Adrenal gland (tissue), 19 donors: Measurements from ENCODE around the gene FLVCR1. TPM values are rescaled to one million over a fixed set of nuclear protein-coding genes. Genes with fewer than 3 reads are reported as not detected.
A peak's percentile ranks its signal among the peaks of the same experiment; 100 is the strongest.

Source experiments
- DNase-seq, 7 donors: peaks; one replicate each; pipeline ENCODE4 v3.0.0-alpha.2; 2019 to 2020
- H3K27ac ChIP-seq, 5 donors: fragments of 200-600 bp; sonication (generic) in 4 of 5; 1 replicate in 3 of 5; 2 replicates in 2 of 5; pipeline versions ENCODE4 v1.5.1 to v1.8.0; 2016 to 2020; ENCODE audit warnings: mild to moderate bottlenecking in 1 of 5
- H3K27me3 ChIP-seq: fragments of 200-600 bp; 2 replicates; pipeline ENCODE4 v1.8.0; 2021
- H3K36me3 ChIP-seq, 2 donors: fragments of 200-600 bp; replicated peaks in 1 of 2; 1 replicate in 1 of 2; 2 replicates in 1 of 2; pipeline versions ENCODE4 v1.5.1 to v1.8.0; 2018 to 2022
- H3K4me1 ChIP-seq, 2 donors: fragments of 200-600 bp; replicated peaks in 1 of 2; 1 replicate in 1 of 2; 2 replicates in 1 of 2; pipeline versions ENCODE4 v1.5.1 to v1.8.0; 2018 to 2021
- H3K4me3 ChIP-seq, 4 donors: fragments of 200-600 bp; sonication (generic) in 3 of 4; one replicate each; pipeline ENCODE4 v1.5.1; 2016 to 2018
- H3K9me3 ChIP-seq, 3 donors: fragments of 200-600 bp; sonication (generic) in 1 of 3; replicated peaks in 1 of 3; 1 replicate in 2 of 3; 2 replicates in 1 of 3; pipeline versions ENCODE4 v1.5.1 to v1.8.0; 2016 to 2021
- CTCF ChIP-seq, 6 experiments: fragments of 450-650 bp in 4 of 6; fragments of 200-600 bp in 2 of 6; sonication (generic) in 1 of 6; IDR thresholded peaks; 1 replicate in 5 of 6; 2 replicates in 1 of 6; pipeline versions ENCODE4 v1.5.1 to v1.8.0; 2016 to 2021; ENCODE audit warnings: antibody characterized with exemption in 6 of 6, mild to moderate bottlenecking in 2 of 6, moderate library complexity in 1 of 6
- POLR2A ChIP-seq, 2 donors: fragments of 450-650 bp; IDR thresholded peaks; one replicate each; pipeline ENCODE4 v1.6.1; 2017; ENCODE audit warnings: antibody characterized with exemption in 2 of 2, mild to moderate bottlenecking in 2 of 2, moderate library complexity in 1 of 2
- WGBS, 4 donors: extraction: QIAGEN DNeasy Blood & Tissue Kit in 2 of 4; methylation state at CpG; one replicate each; pipeline versions ENCODE4 v1.1.5 to v1.1.7; 2013 to 2017; 5-methylcytosine and 5-hydroxymethylcytosine counted together
- intact Hi-C, 2 donors: fragments of 100-400 bp; cut with DNase I; formaldehyde crosslinking; loops; one replicate each; pipeline versions ENCODE4 v1.14.1 to v1.15.0; 2022 to 2023
- long read RNA-seq, 10 donors: library from polyadenylated mRNA in 3 of 10; unstranded in 2 of 10; stranded (forward) in 1 of 10; transcript quantifications; one replicate each; pipeline ENCODE4 v2.0.0 and lab custom pipeline, GENCODE V29; 2021 to 2026
- polyA plus RNA-seq, 3 donors: library from polyadenylated mRNA; stranded (reverse); fragments of 200-250 nt in 2 of 3; fragments of 350-450 nt in 1 of 3; fragmentation: Illumina TruSeq in 1 of 3; extraction: RNeasy Lipid Tissue Mini Kit (QIAGEN cat#74804) in 1 of 3; gene quantifications; one replicate each; pipeline ENCODE4 v1.2.3, GENCODE V29; 2013 to 2014
- total RNA-seq, 9 donors: library from RNA; depleted of rRNA in 4 of 9; stranded (reverse); fragments of >200 nt in 4 of 9; fragments of 120-200 nt in 1 of 9; fragmentation: NEBNext Ultra II Directional in 1 of 9; extraction: Animal tissue kit (Norgen Biotek cat#: 25700) in 1 of 9; gene quantifications; one replicate each; pipeline versions ENCODE4 v1.1.0 to v1.2.4, GENCODE V29; 2013 to 2023
- donor health status: healthy with polysubstance abuse.
- donor health status: Bipolar disorder and iron deficiency.
- donor health status: DM: yes; HTN: yes; CAD: no.
- donor health status: DM: no; HTN: no; CAD: no.
- donor health status: DM: no; HTN: no; CAD: no.
- donor health status: DM: yes; HTN: yes; CAD: no.

FLVCR1 gene
- 10 to 100 TPM in 1 of 9 donors, 1 to 10 TPM in 8; 1.7 to 34.2 (median 4.9) TPM for total RNA-seq
- 10 to 100 TPM in 1 of 3 donors, 1 to 10 TPM in 2; 3.5 to 18.0 (median 4.1) TPM for polyA plus RNA-seq
- long read RNA-seq, donor 1, result 0 reads
- long read RNA-seq, donor 2, full-length matches to known transcripts, result 1 of 1 reads
- long read RNA-seq, donor 2, partial matches to known transcripts, result 0 of 1 reads
- long read RNA-seq, donor 2, other reads (novel, unspliced or antisense), result 0 of 1 reads
- long read RNA-seq, donor 3, full-length matches to known transcripts, result 2 of 2 reads
- long read RNA-seq, donor 3, partial matches to known transcripts, result 0 of 2 reads
- long read RNA-seq, donor 3, other reads (novel, unspliced or antisense), result 0 of 2 reads
- long read RNA-seq, donor 4, partial matches to known transcripts, result 0 of 1 reads
- long read RNA-seq, donor 4, other reads (novel, unspliced or antisense), result 1 of 1 reads
- long read RNA-seq, donor 5, full-length matches to known transcripts, result 1 of 2 reads
- long read RNA-seq, donor 5, partial matches to known transcripts, result 0 of 2 reads
- long read RNA-seq, donor 5, other reads (novel, unspliced or antisense), result 1 of 2 reads
- long read RNA-seq, donor 6, result 0 reads
- long read RNA-seq, donor 7, full-length matches to known transcripts, result 2 of 2 reads
- long read RNA-seq, donor 7, partial matches to known transcripts, result 0 of 2 reads
- long read RNA-seq, donor 7, other reads (novel, unspliced or antisense), result 0 of 2 reads
- long read RNA-seq, donor 8, full-length matches to known transcripts, result 5 of 10 reads
- long read RNA-seq, donor 8, partial matches to known transcripts, result 5 of 10 reads
- long read RNA-seq, donor 8, other reads (novel, unspliced or antisense), result 0 of 10 reads
- long read RNA-seq, donor 9, full-length matches to known transcripts, result 1 of 1 reads
- long read RNA-seq, donor 9, partial matches to known transcripts, result 0 of 1 reads
- long read RNA-seq, donor 9, other reads (novel, unspliced or antisense), result 0 of 1 reads
- long read RNA-seq, donor 10, result 0 reads

- no peaks in the 10 kb centered on the region for H3K36me3 ChIP-seq
- no peaks in the 10 kb centered on the region for H3K27me3 ChIP-seq
- TF ChIP-seq POLR2A (IDR thresholded peaks at IDR 0.05) (peak; percentile 56 to 76), CTCF (IDR thresholded peaks at IDR 0.05) (no peak)
- peak within 1 kb of the TSS; percentile 53 to 84 (median 68) for H3K4me3 ChIP-seq
- no peaks in the 10 kb centered on the region for H3K9me3 ChIP-seq
- WGBS, 4 donors, result 0 to 1% (median 0%) methylated on average over 3 to 54 of the region's 54 CpGs; no CpG with 5 or more reads in 1 of the 4 donors
- intact Hi-C loops, result no loop called here
- peaks cover 0 to 32% of the 10 kb centered on the region in 2 donors for H3K4me1 ChIP-seq
- peak within 1 kb of the TSS; percentile 42 to 95 (median 81) for H3K27ac ChIP-seq
- peak; percentile 97 to 98 (median 97) for DNase-seq
Measured at GRCh38 chr1:212857992-212858460, at the start of gene FLVCR1. TSS of gene FLVCR1 (plus strand) at chr1:212858275. CDS start at chr1:212858453, 178 bp downstream.

GRCh38 chr1:212814537-212815334 lies 43.3 kb upstream of the FLVCR1 start:
- H3K4me1 ChIP-seq, result no peaks in the 10 kb centered on the region
- WGBS, 4 donors, result 51 to 56% (median 54%) methylated on average over 5 of the region's 5 CpGs
- H3K27me3 ChIP-seq, result no peaks in the 10 kb centered on the region
- H3K36me3 ChIP-seq, result no peaks in the 10 kb centered on the region
- no peak overlapping the region for H3K27ac ChIP-seq
- H3K9me3 ChIP-seq, result no peaks in the 10 kb centered on the region
- DNase-seq, result peak in 2 of 7 donors; percentile 10 to 44
- H3K4me3 ChIP-seq, result no peak overlapping the region
- intact Hi-C loops, result loop anchor here in 1 of 2 donors (10.0 kb wide), 1 partner anchor 180 kb away; no protein-coding TSS in a partner anchor
- TF ChIP-seq POLR2A (IDR thresholded peaks at IDR 0.05), result no peak
- TF ChIP-seq CTCF (IDR thresholded peaks at IDR 0.05), result peak; percentile 22 to 55 (median 26)

GRCh38 chr1:212816567-212817278 lies 41.4 kb upstream of the FLVCR1 start:
- no peaks in the 10 kb centered on the region for H3K4me1 ChIP-seq
- intact Hi-C loops, result loop anchor here in 1 of 2 donors (10.0 kb wide), 1 partner anchor 178 kb away; no protein-coding TSS in a partner anchor
- no peaks in the 10 kb centered on the region for H3K9me3 ChIP-seq
- no peak for DNase-seq
- 84 to 88% (median 87%) methylated on average over 3 of the region's 3 CpGs for WGBS, 4 donors
- H3K4me3 ChIP-seq, result no peak overlapping the region
- H3K27me3 ChIP-seq, result no peaks in the 10 kb centered on the region
- no peak for TF ChIP-seq CTCF (IDR thresholded peaks at IDR 0.05)
- TF ChIP-seq POLR2A (IDR thresholded peaks at IDR 0.05), result no peak
- no peak overlapping the region for H3K27ac ChIP-seq
- no peaks in the 10 kb centered on the region for H3K36me3 ChIP-seq
